Esophagus squamous epithelium (tissue), 5 donors: ENCODE data around the gene SLC7A6OS. TPM values are rescaled to one million over a fixed set of nuclear protein-coding genes. Genes with fewer than 3 reads are reported as not detected.

ENCODE experiments used
- DNase-seq: peaks from one replicate; lab custom pipeline; 2025; lab: John Stamatoyannopoulos, UW
- H3K27ac ChIP-seq, 4 donors: fragments of 200-600 bp; sonication (generic); one replicate each; pipeline ENCODE4 v1.5.1; 2016 to 2019; ENCODE audit warnings: mild to moderate bottlenecking in 1 of 4
- H3K27me3 ChIP-seq, 4 donors: fragments of 200-600 bp; sonication (generic); 1 replicate in 3 of 4; 2 replicates in 1 of 4; pipeline versions ENCODE4 v1.5.1 to v1.6.0; 2017 to 2021; ENCODE audit warnings: antibody characterized with exemption in 1 of 4
- H3K36me3 ChIP-seq, 3 donors: fragments of 200-600 bp; sonication (generic); one replicate each; pipeline ENCODE4 v1.5.1; 2016 to 2019
- H3K4me1 ChIP-seq, 3 donors: fragments of 200-600 bp; sonication (generic); one replicate each; pipeline ENCODE4 v1.5.1; 2017 to 2019
- H3K4me3 ChIP-seq, 4 donors: fragments of 200-600 bp; sonication (generic); 1 replicate in 3 of 4; 2 replicates in 1 of 4; pipeline ENCODE4 v1.5.1; 2016 to 2019; ENCODE audit warnings: mild to moderate bottlenecking in 2 of 4, moderate library complexity in 1 of 4
- H3K9me3 ChIP-seq, 3 donors: fragments of 200-600 bp; sonication (generic); one replicate each; pipeline ENCODE4 v1.5.1; 2016 to 2019
- CTCF ChIP-seq, 6 experiments: fragments of 450-650 bp in 4 of 6; fragments of 200-600 bp in 2 of 6; sonication (generic) in 2 of 6; IDR thresholded peaks; one replicate each; pipeline ENCODE4 v1.5.1; 2016 to 2019; ENCODE audit warnings: antibody characterized with exemption in 6 of 6, mild to moderate bottlenecking in 4 of 6, moderate library complexity in 4 of 6
- POLR2A ChIP-seq, 4 donors: fragments of 450-650 bp; IDR thresholded peaks; one replicate each; pipeline ENCODE4 v1.6.1; 2017; ENCODE audit warnings: antibody characterized with exemption in 4 of 4, mild to moderate bottlenecking in 4 of 4, moderate library complexity in 3 of 4
- WGBS, 2 donors: methylation state at CpG; one replicate each; pipeline ENCODE4 v1.1.5; 2018; 5-methylcytosine and 5-hydroxymethylcytosine counted together
- intact Hi-C: fragments of 100-400 bp; cut with DNase I; formaldehyde crosslinking; loops from one replicate; pipeline ENCODE4 v1.15.0; 2022
- total RNA-seq, 4 donors: library from RNA; depleted of rRNA; stranded (reverse); fragments of >200 nt; gene quantifications; one replicate each; pipeline ENCODE4 v1.1.0, GENCODE V29; 2016
- donor health status: DM: yes; HTN: yes; CAD: no.

The SLC7A6OS gene
- total RNA-seq, 4 donors from 2014 or later: 4.5 to 16.2 (median 6.7) TPM

- 81 to 85% methylated on average over 11 to 12 of the region's 13 CpGs for WGBS, 2 donors
- Histone ChIP-seq H3K36me3 (peaks cover 0 to 27% (median 0%) of the 10 kb centered on the region in 3 donors), H3K27ac (no peak overlapping the region), H3K4me1 (peaks cover 0 to 64% (median 26%) of the 10 kb centered on the region in 3 donors), H3K9me3 (no peaks in the 10 kb centered on the region), H3K4me3 (no peak overlapping the region), H3K27me3 (no peaks in the 10 kb centered on the region)
- no peak for TF ChIP-seq POLR2A (IDR thresholded peaks at IDR 0.05)
- no peak for TF ChIP-seq CTCF (IDR thresholded peaks at IDR 0.05)
- intact Hi-C loops: no loop called here
- DNase-seq: no peak
Observed at GRCh38 chr16:68279726-68280558, 30.8 kb downstream of the SLC7A6OS start.

DNA sequence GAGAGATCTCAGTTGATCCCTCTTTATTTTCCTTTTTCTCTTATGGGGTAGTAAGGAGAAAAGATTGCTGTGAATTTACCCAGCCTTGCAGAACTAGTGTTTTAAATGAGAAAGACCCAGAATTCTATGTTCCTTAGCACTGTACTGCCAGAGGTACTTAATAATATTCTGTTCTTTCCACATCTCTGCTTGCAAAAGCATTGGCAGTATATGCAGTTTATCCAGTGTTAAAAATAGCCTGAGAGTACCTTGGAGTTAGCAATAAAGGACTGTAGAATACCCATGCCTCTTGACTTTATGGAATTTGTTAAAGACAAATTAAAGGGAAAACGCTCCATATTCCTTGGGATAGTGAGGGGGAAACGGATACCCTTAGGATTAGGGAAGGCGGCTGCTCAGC lies 34.5 kb downstream of the SLC7A6OS start:
- no peak for TF ChIP-seq POLR2A (IDR thresholded peaks at IDR 0.05)
- no peak for TF ChIP-seq CTCF (IDR thresholded peaks at IDR 0.05)
- 55 to 71% methylated on average over 3 of the region's 3 CpGs for WGBS, 2 donors
- Histone ChIP-seq H3K4me3 (no peak overlapping the region), H3K4me1 (peaks cover 0 to 64% (median 27%) of the 10 kb centered on the region in 3 donors), H3K36me3 (peaks cover 0 to 27% (median 0%) of the 10 kb centered on the region in 3 donors), H3K27me3 (no peaks in the 10 kb centered on the region), H3K27ac (peak overlapping the region in 3 of 4 donors; percentile 1 to 68 (median 42)), H3K9me3 (no peaks in the 10 kb centered on the region)
- intact Hi-C loops: no loop called here
- DNase-seq: no peak

DNA sequence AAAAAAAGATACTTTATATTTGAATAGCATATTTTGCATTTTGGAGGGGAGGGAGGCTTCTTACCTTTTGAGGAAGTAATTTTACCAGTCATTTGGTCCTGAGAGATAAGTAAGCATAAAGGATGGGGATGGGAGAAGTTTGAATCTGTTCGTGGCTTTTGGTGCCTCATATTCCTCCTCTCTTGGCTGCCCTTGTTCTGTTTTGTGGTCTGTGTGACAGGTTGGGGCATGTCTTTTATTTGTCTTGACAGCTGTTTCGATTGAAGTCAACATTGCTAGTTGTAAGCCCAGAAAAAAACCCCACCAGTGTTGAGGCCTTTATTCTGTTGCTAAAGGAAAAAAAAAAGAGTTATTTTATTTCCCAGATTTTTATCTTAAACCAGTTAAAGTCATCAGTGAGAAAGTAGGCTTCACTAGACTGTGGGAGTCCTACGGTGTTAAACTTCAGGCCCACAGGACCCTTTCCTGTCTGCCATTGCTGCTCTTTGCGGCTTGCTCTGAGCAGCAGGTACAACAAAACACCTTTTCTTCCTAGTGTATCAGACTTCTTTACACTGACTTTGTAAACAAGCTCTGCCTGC lies 35.0 kb downstream of the SLC7A6OS start:
- Histone ChIP-seq H3K27me3 (no peaks in the 10 kb centered on the region), H3K36me3 (peaks cover 0 to 25% (median 0%) of the 10 kb centered on the region in 3 donors), H3K27ac (peak overlapping the region in 3 of 4 donors; percentile 1 to 68 (median 42)), H3K4me3 (no peak overlapping the region), H3K9me3 (no peaks in the 10 kb centered on the region), H3K4me1 (peaks cover 0 to 64% (median 28%) of the 10 kb centered on the region in 3 donors)
- intact Hi-C loops: no loop called here
- 27 to 36% methylated on average over 4 of the region's 4 CpGs for WGBS, 2 donors
- TF ChIP-seq CTCF (IDR thresholded peaks at IDR 0.05) (no peak), POLR2A (IDR thresholded peaks at IDR 0.05) (no peak)
- DNase-seq: no peak

DNA sequence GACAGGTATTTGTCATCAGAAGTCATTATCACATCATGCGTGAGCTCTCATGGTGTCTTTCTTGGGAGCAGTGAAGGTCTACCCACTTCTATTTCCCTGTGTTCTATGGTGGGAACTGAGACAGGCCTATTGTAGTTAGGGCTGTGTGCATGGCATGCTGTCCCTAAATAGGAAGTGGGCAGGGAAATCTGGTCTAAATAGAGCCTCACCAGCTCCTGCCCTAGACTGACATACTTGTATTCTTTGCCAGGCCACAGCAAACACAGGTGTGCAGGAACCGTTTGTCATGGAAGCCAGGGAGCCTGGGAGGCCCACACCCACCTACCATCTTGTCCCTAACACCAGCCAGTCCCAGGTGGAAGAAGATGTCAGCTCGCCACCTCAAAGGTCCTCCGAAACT lies 36.3 kb downstream of the SLC7A6OS start:
- DNase-seq: no peak
- intact Hi-C loops: no loop called here
- Histone ChIP-seq H3K9me3 (no peaks in the 10 kb centered on the region), H3K36me3 (peaks cover 0 to 23% (median 0%) of the 10 kb centered on the region in 3 donors), H3K4me3 (no peak overlapping the region), H3K4me1 (peaks cover 0 to 65% (median 28%) of the 10 kb centered on the region in 3 donors), H3K27me3 (no peaks in the 10 kb centered on the region), H3K27ac (no peak overlapping the region)
- TF ChIP-seq POLR2A (IDR thresholded peaks at IDR 0.05): no peak
- WGBS, 2 donors: 91 to 100% methylated on average over 1 to 3 of the region's 4 CpGs

GRCh38 chr16:68273896-68274295 lies 36.9 kb downstream of the SLC7A6OS start:
- Histone ChIP-seq H3K9me3 (no peaks in the 10 kb centered on the region), H3K36me3 (peaks cover 0 to 18% (median 0%) of the 10 kb centered on the region in 3 donors), H3K27me3 (no peaks in the 10 kb centered on the region), H3K4me1 (peaks cover 0 to 70% (median 28%) of the 10 kb centered on the region in 3 donors), H3K4me3 (no peak overlapping the region), H3K27ac (no peak overlapping the region)
- intact Hi-C loops: no loop called here
- DNase-seq: no peak
- no peak for TF ChIP-seq CTCF (IDR thresholded peaks at IDR 0.05)
- TF ChIP-seq POLR2A (IDR thresholded peaks at IDR 0.05): no peak
- 36 to 57% methylated on average over 6 to 8 of the region's 8 CpGs for WGBS, 2 donors
